ENCODE data around the gene ARHGDIB.

DNA sequence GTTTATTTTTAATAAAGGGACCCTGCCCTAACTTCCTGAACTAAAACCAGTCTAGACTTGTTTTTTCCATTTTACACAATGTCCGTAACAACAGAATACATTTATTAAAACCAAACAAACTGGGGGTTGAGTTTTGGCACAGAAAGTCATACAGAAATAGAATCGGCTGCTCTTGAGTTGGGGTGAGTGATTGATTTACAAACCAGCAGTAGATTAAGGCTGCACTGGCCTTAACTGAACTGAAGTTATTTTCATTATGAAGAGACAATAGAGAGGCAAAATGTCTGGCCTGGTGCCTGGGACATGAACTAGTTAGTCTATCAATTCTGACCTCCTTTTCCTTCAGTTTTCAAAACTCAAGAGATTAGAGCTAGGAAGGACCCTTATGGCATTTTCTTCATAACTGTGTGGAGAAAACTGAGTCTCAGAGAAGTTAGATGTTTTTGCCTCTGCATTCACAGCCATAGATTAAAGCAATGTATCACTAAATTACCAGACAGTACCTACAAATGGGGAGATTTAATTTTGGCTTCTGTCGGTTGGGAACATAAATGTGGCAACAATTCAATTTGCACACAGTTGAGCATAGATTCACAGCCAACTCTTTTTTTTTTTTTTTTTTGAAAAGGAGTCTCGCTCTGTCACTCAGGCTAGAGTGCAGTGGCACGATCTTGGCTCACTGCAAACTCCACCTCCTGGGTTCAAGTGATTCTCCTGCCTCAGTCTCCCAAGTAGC is 56.0 kb downstream of the ARHGDIB start:
- TF ChIP-seq, protein P1, sequence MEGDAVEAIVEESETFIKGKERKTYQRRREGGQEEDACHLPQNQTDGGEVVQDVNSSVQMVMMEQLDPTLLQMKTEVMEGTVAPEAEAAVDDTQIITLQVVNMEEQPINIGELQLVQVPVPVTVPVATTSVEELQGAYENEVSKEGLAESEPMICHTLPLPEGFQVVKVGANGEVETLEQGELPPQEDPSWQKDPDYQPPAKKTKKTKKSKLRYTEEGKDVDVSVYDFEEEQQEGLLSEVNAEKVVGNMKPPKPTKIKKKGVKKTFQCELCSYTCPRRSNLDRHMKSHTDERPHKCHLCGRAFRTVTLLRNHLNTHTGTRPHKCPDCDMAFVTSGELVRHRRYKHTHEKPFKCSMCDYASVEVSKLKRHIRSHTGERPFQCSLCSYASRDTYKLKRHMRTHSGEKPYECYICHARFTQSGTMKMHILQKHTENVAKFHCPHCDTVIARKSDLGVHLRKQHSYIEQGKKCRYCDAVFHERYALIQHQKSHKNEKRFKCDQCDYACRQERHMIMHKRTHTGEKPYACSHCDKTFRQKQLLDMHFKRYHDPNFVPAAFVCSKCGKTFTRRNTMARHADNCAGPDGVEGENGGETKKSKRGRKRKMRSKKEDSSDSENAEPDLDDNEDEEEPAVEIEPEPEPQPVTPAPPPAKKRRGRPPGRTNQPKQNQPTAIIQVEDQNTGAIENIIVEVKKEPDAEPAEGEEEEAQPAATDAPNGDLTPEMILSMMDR (IDR thresholded peaks at IDR 0.05) = no peak
- TF ChIP-seq POLR2A (IDR thresholded peaks at IDR 0.05) (no peak), POLR2AphosphoS5 (IDR thresholded peaks at IDR 0.05) (no peak), EP300 (IDR thresholded peaks at IDR 0.05; ENCODE audit: low read depth) (no peak)

Measured in transverse colon (tissue), 4 donors.